ENCODE results near the gene USP36. TPM values are rescaled to one million over a fixed set of nuclear protein-coding genes. Genes with fewer than 3 reads are reported as not detected.
A peak's percentile ranks its signal among the peaks of the same experiment; 100 is the strongest.

The USP36 gene
- total RNA-seq, 2 experiments from 2014 or later = 87.8 to 94.3 TPM

- H3K27me3 Mint-ChIP-seq = no peaks in the 10 kb centered on the region
- DNase-seq = peak; percentile 71
- peak; percentile 11 for ATAC-seq (ENCODE audit: low read depth)
- peak overlapping the region; percentile 92 for H3K4me3 Mint-ChIP-seq
- POLR2A ChIA-PET = interaction anchor here (0.5 to 2.1 kb wide), 4 partner anchors 9 to 74 kb away, joined by 3 to 16 read pairs (median 4); no protein-coding TSS in a partner anchor
- no peaks in the 10 kb centered on the region for H3K9me3 Mint-ChIP-seq
- H3K36me3 Mint-ChIP-seq = peaks cover 11% of the 10 kb centered on the region
- H3K27ac Mint-ChIP-seq = peak overlapping the region; percentile 94
- H3K4me1 Mint-ChIP-seq = peaks cover 38% of the 10 kb centered on the region
Observed at GRCh38 chr17:78839762-78840529, 668 bp downstream of the USP36 start.

- POLR2A ChIA-PET = interaction anchor here (0.6 kb wide), 1 partner anchor 61 kb away, joined by 5 read pairs; no protein-coding TSS in a partner anchor
- no peak for DNase-seq
- peaks cover 37% of the 10 kb centered on the region for H3K4me1 Mint-ChIP-seq
- ATAC-seq (ENCODE audit: low read depth) = no peak
- no peaks in the 10 kb centered on the region for H3K9me3 Mint-ChIP-seq
- peak overlapping the region; percentile 94 for H3K27ac Mint-ChIP-seq
- peak overlapping the region; percentile 92 for H3K4me3 Mint-ChIP-seq
- peaks cover 9% of the 10 kb centered on the region for H3K36me3 Mint-ChIP-seq
- no peaks in the 10 kb centered on the region for H3K27me3 Mint-ChIP-seq
Observed at GRCh38 chr17:78839235-78839761, 1.3 kb downstream of the USP36 start.

DNA sequence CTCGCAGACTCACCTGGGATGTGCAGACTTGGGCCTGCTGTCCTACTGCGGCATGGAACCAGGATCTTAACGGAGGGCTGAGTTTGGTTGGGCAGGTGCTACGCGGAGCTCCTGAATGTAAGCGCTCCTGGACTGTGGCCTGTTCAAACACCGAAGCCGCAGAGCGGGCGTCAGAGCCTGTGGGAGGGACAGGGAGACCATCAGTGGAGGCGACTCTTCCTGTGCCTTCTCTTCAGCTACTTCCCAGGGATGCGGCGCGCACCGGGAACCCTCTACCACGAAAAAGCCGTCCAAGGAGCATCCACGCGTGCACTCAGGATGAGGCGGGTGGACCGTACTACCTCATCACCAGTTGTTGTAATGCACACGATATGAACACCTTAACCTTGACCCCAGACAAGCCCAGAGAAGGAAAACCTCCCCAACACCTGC lies 2.0 kb downstream of the USP36 start:
- DNase-seq = no peak

GRCh38 chr17:78836420-78837021 lies 4.1 kb downstream of the USP36 start:
- Mint-ChIP-seq H3K27ac (no peak overlapping the region), H3K27me3 (no peaks in the 10 kb centered on the region), H3K9me3 (no peaks in the 10 kb centered on the region), H3K4me3 (no peak overlapping the region), H3K36me3 (peaks cover 19% of the 10 kb centered on the region), H3K4me1 (peaks cover 26% of the 10 kb centered on the region)
- DNase-seq = no peak
- POLR2A ChIA-PET = interaction anchor here (0.9 kb wide), 1 partner anchor 35 kb away, joined by 3 read pairs; no protein-coding TSS in a partner anchor
- ATAC-seq (ENCODE audit: low read depth) = no peak

More for the DNA sequence above, 2.0 kb downstream of the USP36 start:
- Mint-ChIP-seq H3K4me3 (peak overlapping the region; percentile 92), H3K27ac (peak overlapping the region; percentile 94), H3K36me3 (peaks cover 15% of the 10 kb centered on the region), H3K27me3 (no peaks in the 10 kb centered on the region), H3K9me3 (no peaks in the 10 kb centered on the region), H3K4me1 (peaks cover 31% of the 10 kb centered on the region)
- no peak for ATAC-seq (ENCODE audit: low read depth)
- POLR2A ChIA-PET = interaction anchor here (0.6 kb wide), 1 partner anchor 60 kb away, joined by 5 read pairs; no protein-coding TSS in a partner anchor

GRCh38 chr17:78834571-78834970 lies 6.0 kb downstream of the USP36 start:
- POLR2A ChIA-PET = interaction anchor here (0.6 to 1.1 kb wide), 2 partner anchors 13 to 15 kb away, joined by 3 read pairs; no protein-coding TSS in a partner anchor
- Mint-ChIP-seq H3K4me3 (no peak overlapping the region), H3K9me3 (no peaks in the 10 kb centered on the region), H3K4me1 (peaks cover 22% of the 10 kb centered on the region), H3K36me3 (peaks cover 26% of the 10 kb centered on the region), H3K27me3 (no peaks in the 10 kb centered on the region), H3K27ac (no peak overlapping the region)
- DNase-seq (no peak), ATAC-seq (ENCODE audit: low read depth) (no peak)

- H3K27me3 Mint-ChIP-seq = no peaks in the 10 kb centered on the region
- peaks cover 4% of the 10 kb centered on the region for H3K4me1 Mint-ChIP-seq
- DNase-seq = no peak
- POLR2A ChIA-PET = no interaction called here
- no peak for ATAC-seq (ENCODE audit: low read depth)
- H3K36me3 Mint-ChIP-seq = peaks cover 30% of the 10 kb centered on the region
- no peak overlapping the region for H3K4me3 Mint-ChIP-seq
- no peak overlapping the region for H3K27ac Mint-ChIP-seq
- no peaks in the 10 kb centered on the region for H3K9me3 Mint-ChIP-seq
Observed at GRCh38 chr17:78832541-78832810, 8.1 kb downstream of the USP36 start.

DNA sequence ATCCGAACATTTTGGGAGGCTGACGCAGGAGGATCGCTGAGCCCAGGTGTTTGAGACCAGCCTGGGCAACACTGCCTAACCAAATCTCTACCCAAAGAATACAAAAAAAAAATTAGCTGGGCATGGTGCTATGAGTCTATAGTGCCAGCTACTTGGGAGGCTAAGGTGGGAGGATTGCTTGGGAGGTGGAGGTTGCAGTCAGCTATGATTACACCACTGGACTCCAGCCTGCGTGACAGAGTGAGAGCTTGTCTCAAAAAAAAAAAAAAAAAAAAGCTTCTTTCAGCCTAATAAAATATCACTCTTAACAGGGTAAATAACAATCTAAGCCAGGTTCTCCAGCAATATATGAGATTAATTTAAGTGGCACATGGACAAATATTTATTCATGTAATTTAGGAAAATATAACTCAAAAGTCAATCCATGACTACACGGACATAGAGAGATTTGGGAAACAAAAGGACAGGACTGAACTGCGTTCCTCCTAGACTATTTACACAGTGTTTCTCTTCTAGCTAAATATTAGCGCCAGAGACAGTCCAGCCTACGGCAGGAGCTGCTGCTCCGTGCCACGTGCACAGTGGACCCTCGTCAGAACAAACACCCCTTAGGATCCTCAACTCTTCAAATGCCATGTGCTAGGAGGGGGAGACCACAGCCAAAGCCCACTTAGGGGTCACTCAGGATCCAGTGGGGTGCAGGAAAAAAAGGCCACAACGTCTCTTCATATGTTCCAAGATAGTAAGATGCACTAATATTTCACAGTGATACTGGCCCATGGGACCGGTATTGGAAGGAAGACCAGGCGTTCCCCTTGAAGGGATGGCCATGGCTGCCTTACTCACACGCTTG lies 8.7 kb downstream of the USP36 start:
- ATAC-seq (ENCODE audit: low read depth) (no peak), DNase-seq (no peak)
- Mint-ChIP-seq H3K4me3 (no peak overlapping the region), H3K27me3 (no peaks in the 10 kb centered on the region), H3K4me1 (peaks cover 3% of the 10 kb centered on the region), H3K9me3 (no peaks in the 10 kb centered on the region), H3K36me3 (peaks cover 31% of the 10 kb centered on the region), H3K27ac (no peak overlapping the region)
- POLR2A ChIA-PET = interaction anchor here (0.6 to 1.0 kb wide), 3 partner anchors 8 to 11 kb away, joined by 3 read pairs; partner anchors contain the start of gene USP36

- Mint-ChIP-seq H3K27me3 (no peaks in the 10 kb centered on the region), H3K9me3 (no peaks in the 10 kb centered on the region), H3K36me3 (peaks cover 38% of the 10 kb centered on the region), H3K4me3 (no peak overlapping the region), H3K4me1 (peaks cover 8% of the 10 kb centered on the region), H3K27ac (no peak overlapping the region)
- DNase-seq (no peak), ATAC-seq (ENCODE audit: low read depth) (no peak)
- POLR2A ChIA-PET = no interaction called here
Observed at GRCh38 chr17:78829477-78829876, 11.1 kb downstream of the USP36 start.

GRCh38 chr17:78828470-78829185 lies 12.0 kb downstream of the USP36 start:
- no peak for DNase-seq
- Mint-ChIP-seq H3K27me3 (no peaks in the 10 kb centered on the region), H3K36me3 (peaks cover 39% of the 10 kb centered on the region), H3K4me3 (no peak overlapping the region), H3K9me3 (no peaks in the 10 kb centered on the region), H3K27ac (no peak overlapping the region), H3K4me1 (peaks cover 8% of the 10 kb centered on the region)
- ATAC-seq (ENCODE audit: low read depth) = no peak
- POLR2A ChIA-PET = interaction anchor here (1.0 kb wide), 1 partner anchor 11 kb away, joined by 3 read pairs; no protein-coding TSS in a partner anchor

GRCh38 chr17:78826836-78827509 lies 13.6 kb downstream of the USP36 start:
- Mint-ChIP-seq H3K9me3 (no peaks in the 10 kb centered on the region), H3K27ac (no peak overlapping the region), H3K4me1 (peaks cover 8% of the 10 kb centered on the region)

DNA sequence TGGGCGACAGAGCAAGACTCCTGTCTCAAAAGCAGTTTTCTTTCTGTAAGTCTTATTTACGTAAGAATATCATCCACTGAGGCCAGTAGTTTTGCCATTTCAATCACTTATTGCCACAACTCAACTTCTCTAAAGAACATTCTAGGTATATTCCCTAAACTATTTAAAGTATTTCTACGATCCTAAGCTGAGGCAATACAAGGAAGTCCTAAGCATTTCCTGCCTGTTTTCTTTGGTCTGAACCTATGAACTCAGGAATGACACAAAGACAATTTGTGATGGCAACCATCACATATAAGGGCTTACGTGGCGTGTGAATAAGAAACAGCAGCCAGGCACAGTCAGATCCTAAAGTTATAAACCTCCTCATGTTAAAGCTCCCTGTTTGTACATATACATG lies 14.2 kb downstream of the USP36 start:
- Mint-ChIP-seq H3K4me3 (no peak overlapping the region), H3K27ac (no peak overlapping the region), H3K36me3 (peaks cover 41% of the 10 kb centered on the region), H3K4me1 (peaks cover 8% of the 10 kb centered on the region), H3K9me3 (no peaks in the 10 kb centered on the region), H3K27me3 (no peaks in the 10 kb centered on the region)
- POLR2A ChIA-PET = no interaction called here
- ATAC-seq (ENCODE audit: low read depth) (no peak), DNase-seq (no peak)

More at GRCh38 chr17:78826836-78827509, 13.6 kb downstream of the USP36 start:
- POLR2A ChIA-PET = no interaction called here
- no peak for ATAC-seq (ENCODE audit: low read depth)
- Mint-ChIP-seq H3K36me3 (peaks cover 41% of the 10 kb centered on the region), H3K27me3 (no peaks in the 10 kb centered on the region), H3K4me3 (no peak overlapping the region)
- no peak for DNase-seq

DNA sequence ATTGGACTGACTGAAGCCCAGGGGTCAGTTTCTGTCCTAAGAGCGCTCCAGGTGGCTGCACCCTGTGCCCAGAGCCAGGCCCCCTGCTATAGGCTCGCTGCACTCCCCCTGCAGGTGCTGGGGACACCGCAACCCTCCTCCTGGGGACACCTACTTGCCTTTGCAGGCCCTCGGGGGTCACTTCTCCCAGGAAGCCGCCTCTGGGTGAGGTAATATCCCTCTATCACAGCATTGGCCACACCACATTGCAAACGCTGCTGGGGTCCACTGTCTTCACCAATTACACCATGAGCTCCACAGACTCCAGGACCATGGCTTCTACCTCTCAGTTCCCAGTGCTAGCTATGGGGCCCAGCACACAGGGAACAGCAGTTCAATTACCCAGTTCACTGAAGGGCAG lies 14.9 kb downstream of the USP36 start:
- DNase-seq (no peak), ATAC-seq (ENCODE audit: low read depth) (no peak)
- POLR2A ChIA-PET = no interaction called here
- Mint-ChIP-seq H3K36me3 (peaks cover 45% of the 10 kb centered on the region), H3K27me3 (no peaks in the 10 kb centered on the region), H3K9me3 (no peaks in the 10 kb centered on the region), H3K27ac (peak overlapping the region; percentile 4), H3K4me3 (no peak overlapping the region), H3K4me1 (peaks cover 10% of the 10 kb centered on the region)

All from activated naive CD8-positive, alpha-beta T cell treated with anti-CD3 and anti-CD28 coated beads, Interleukin-2, amount 10 ng/mL, durations not matched to agents 7 days and 5 days (primary cell).